IMR-90 (cell line): ENCODE measurements around the gene DENND1A. TPM values are rescaled to one million over a fixed set of nuclear protein-coding genes. Genes with fewer than 3 reads are reported as not detected.

Source experiments
- ATAC-seq: fragments of 200-7000 bp; cut with Tn5 transposase; 2 replicates; pipeline ENCODE4 v1.9.1; 2020; ENCODE audit warnings: low read depth, mild to moderate bottlenecking, moderate library complexity
- BruUV-seq: library from RNA; stranded (reverse); fragments of 400-500 nt; replicated peaks from 2 replicates; lab custom pipeline; 2021; lab: Mats Ljungman, UMichigan
- CTCF ChIA-PET: fragments of 300-600 bp; formaldehyde crosslinking; extraction: SDS; loops from one replicate; lab custom pipeline; 2021; ENCODE audit warnings: antibody characterized with exemption; lab: Yijun Ruan, JAX
- POLR2A ChIA-PET: fragments of 300-600 bp; sonication (Branson Sonifier 250); formaldehyde crosslinking; loops from one replicate; lab custom pipeline; 2022; ENCODE audit warnings: antibody characterized with exemption; ENCODE audit not compliant: unreplicated experiment; lab: Charles Lee
- DNase-seq: peaks from one replicate; pipeline ENCODE4 v3.0.0; 2013
- H2AFZ ChIP-seq: replicated peaks from 2 replicates; pipeline ENCODE3; 2013; ENCODE audit warnings: low read length, mild to moderate bottlenecking; ENCODE audit not compliant: poor library complexity
- H2AK5ac ChIP-seq: 2 replicates; pipeline ENCODE4 v1.6.1; 2013; ENCODE audit warnings: low read depth, low read length, inconsistent platforms
- H2AK9ac ChIP-seq: replicated peaks from 2 replicates; pipeline ENCODE3; 2013; ENCODE audit warnings: mild to moderate bottlenecking, low read depth, low read length, moderate library complexity; ENCODE audit not compliant: poor library complexity
- H2BK120ac ChIP-seq: 2 replicates; pipeline ENCODE4 v1.6.1; 2013; ENCODE audit warnings: low read depth, low read length, inconsistent platforms
- H2BK15ac ChIP-seq: 3 replicates; pipeline ENCODE4 v1.6.1; 2013; ENCODE audit warnings: low read depth, low read length, inconsistent platforms
- H2BK20ac ChIP-seq: 2 replicates; pipeline ENCODE4 v1.6.1; 2013; ENCODE audit warnings: low read depth, mild to moderate bottlenecking, inconsistent platforms, low read length, moderate library complexity
- H2BK5ac ChIP-seq: 2 replicates; pipeline ENCODE4 v1.6.1; 2013; ENCODE audit warnings: mild to moderate bottlenecking, low read depth, low read length, inconsistent platforms; ENCODE audit not compliant: poor library complexity, severe bottlenecking
- H3K14ac ChIP-seq: replicated peaks from 2 replicates; pipeline ENCODE4 v1.6.1; 2013; ENCODE audit warnings: low read depth, low read length, inconsistent platforms
- H3K18ac ChIP-seq: 2 replicates; pipeline ENCODE4 v1.6.1; 2013; ENCODE audit warnings: low read depth, low read length, control low read depth
- H3K23ac ChIP-seq: 2 replicates; pipeline ENCODE4 v1.6.1; 2013; ENCODE audit warnings: low read depth, low read length, inconsistent platforms
- H3K27ac ChIP-seq: 2 replicates; pipeline ENCODE4 v1.5.1; 2013; ENCODE audit warnings: mild to moderate bottlenecking, control low read depth, low read length; ENCODE audit not compliant: insufficient read depth
- H3K27me3 ChIP-seq: 2 replicates; pipeline ENCODE4 v1.6.1; 2013; ENCODE audit warnings: low read length; ENCODE audit not compliant: control insufficient read depth, insufficient read depth
- H3K36me3 ChIP-seq: 2 replicates; pipeline ENCODE4 v1.6.1; 2013; ENCODE audit warnings: low read length, mixed read lengths; ENCODE audit not compliant: control insufficient read depth, insufficient read depth
- H3K4ac ChIP-seq: 2 replicates; pipeline ENCODE4 v1.6.1; 2013; ENCODE audit warnings: low read depth, low read length, inconsistent platforms
- H3K4me1 ChIP-seq: 2 replicates; pipeline ENCODE4 v1.6.1; 2013; ENCODE audit warnings: low read length, mixed read lengths; ENCODE audit not compliant: control insufficient read depth, insufficient read depth
- H3K4me2 ChIP-seq: 2 replicates; pipeline ENCODE4 v1.6.1; 2013; ENCODE audit warnings: low read depth, mild to moderate bottlenecking, control low read depth, low read length, moderate library complexity
- H3K4me3 ChIP-seq: 2 replicates; pipeline ENCODE4 v1.5.1; 2013; ENCODE audit warnings: low read depth, mild to moderate bottlenecking, control low read depth, low read length, moderate library complexity; ENCODE audit not compliant: insufficient read depth
- H3K56ac ChIP-seq: 2 replicates; pipeline ENCODE4 v1.6.1; 2013; ENCODE audit warnings: low read length, inconsistent platforms; ENCODE audit not compliant: insufficient read depth; ENCODE audit errors: extremely low read depth
- H3K79me1 ChIP-seq, 2 experiments: 2 replicates each; pipeline ENCODE4 v1.6.1; 2013; ENCODE audit warnings: low read length in 2 of 2, inconsistent platforms in 1 of 2, low read depth in 1 of 2
- H3K9ac ChIP-seq: 2 replicates; pipeline ENCODE4 v1.6.1; 2013; ENCODE audit warnings: low read depth, low read length, control low read depth
- H3K9me1 ChIP-seq: 2 replicates; pipeline ENCODE4 v1.6.1; 2013; ENCODE audit warnings: low read length, inconsistent platforms; ENCODE audit not compliant: insufficient read depth
- H3K9me3 ChIP-seq: 2 replicates; pipeline ENCODE4 v1.6.1; 2013; ENCODE audit warnings: low read length; ENCODE audit not compliant: control insufficient read depth, insufficient read depth
- H4K20me1 ChIP-seq: 2 replicates; pipeline ENCODE4 v1.6.1; 2013; ENCODE audit warnings: low read length, inconsistent platforms; ENCODE audit not compliant: insufficient read depth
- H4K5ac ChIP-seq: 2 replicates; pipeline ENCODE4 v1.6.1; 2013; ENCODE audit warnings: mild to moderate bottlenecking, low read depth, low read length, control low read depth
- H4K8ac ChIP-seq, 2 experiments: 2 replicates each; pipeline ENCODE4 v1.6.1; 2013; ENCODE audit warnings: low read depth in 2 of 2, low read length in 2 of 2, control low read depth in 1 of 2, inconsistent platforms in 1 of 2
- H4K91ac ChIP-seq: 2 replicates; pipeline ENCODE4 v1.6.1; 2013; ENCODE audit warnings: low read depth, low read length, inconsistent platforms; ENCODE audit not compliant: insufficient read depth
- BHLHE40 ChIP-seq: fragments of 150-350 bp; IDR thresholded peaks from 2 replicates; pipeline ENCODE4 v1.6.1; 2016; ENCODE audit warnings: mild to moderate bottlenecking, low read depth, low read length
- CEBPB ChIP-seq: IDR thresholded peaks from 2 replicates; pipeline ENCODE4 v1.6.1; 2012; ENCODE audit warnings: low read depth, low read length, improper control_type of control experiment
- MAFK ChIP-seq: IDR thresholded peaks from 2 replicates; pipeline ENCODE4 v1.6.1; 2012; ENCODE audit warnings: low read depth, low read length, improper control_type of control experiment
- NFE2L2 ChIP-seq: fragments of 150-350 bp; IDR thresholded peaks from 2 replicates; pipeline ENCODE4 v1.6.1; 2016; ENCODE audit warnings: low read depth, mild to moderate bottlenecking, low read length
- POLR2A ChIP-seq: IDR thresholded peaks from 2 replicates; pipeline ENCODE4 v1.6.1; 2012; ENCODE audit warnings: mild to moderate bottlenecking, low read depth, low read length
- RCOR1 ChIP-seq: IDR thresholded peaks from 2 replicates; pipeline ENCODE4 v1.6.1; 2012; ENCODE audit warnings: mild to moderate bottlenecking, low read length, improper control_type of control experiment; ENCODE audit not compliant: insufficient replicate concordance
- RFX5 ChIP-seq: IDR thresholded peaks from 2 replicates; pipeline ENCODE4 v1.8.0; 2012; ENCODE audit warnings: low read depth, mild to moderate bottlenecking, low read length, moderate library complexity
- SMC3 ChIP-seq: fragments of 150-350 bp; IDR thresholded peaks from 2 replicates; pipeline ENCODE4 v1.6.1; 2016; ENCODE audit warnings: low read depth, mild to moderate bottlenecking, antibody characterized with exemption, low read length, moderate library complexity
- USF2 ChIP-seq: fragments of 150-350 bp; IDR thresholded peaks from 2 replicates; pipeline ENCODE4 v1.6.1; 2017; ENCODE audit warnings: mild to moderate bottlenecking, antibody characterized with exemption, low read length, low read depth
- WGBS, 2 experiments: methylation state at CpG; one replicate each; pipeline versions ENCODE4 v1.1.5 to v1.1.7; 2013; ENCODE audit warnings: missing lambda C conversion rate in 2 of 2; ENCODE audit not compliant: insufficient read length in 1 of 2; ENCODE audit errors: extremely low coverage in 2 of 2; 5-methylcytosine and 5-hydroxymethylcytosine counted together
- dilution Hi-C: fragments of 300-500 bp; cut with HindIII; formaldehyde crosslinking; loops from one replicate; pipeline ENCODE4 v1.14.3; 2018; ENCODE audit warnings: low sequenced_read_pairs; ENCODE audit not compliant: unreplicated experiment
- in situ Hi-C: fragments of 300-500 bp; cut with MboI; formaldehyde crosslinking; loops from 3 replicates; pipeline ENCODE4 v1.14.3; 2019; ENCODE audit warnings: low sequenced_read_pairs, inconsistent platforms, mixed read lengths
- intact Hi-C: fragments of 100-400 bp; cut with micrococcal nuclease; formaldehyde crosslinking; loops from 2 replicates; pipeline ENCODE4 v1.10.0; 2022
- polyA plus RNA-seq, 3 experiments: library from polyadenylated mRNA; depleted of rRNA; stranded (reverse); fragments of >200 nt; gene quantifications; 2 replicates each; pipeline ENCODE4 v1.2.3, GENCODE V29; 2012; ENCODE audit warnings: low replicate concordance in 1 of 3
- total RNA-seq: library from RNA; depleted of rRNA; stranded (reverse); fragments of >200 nt; gene quantifications from 2 replicates; pipeline ENCODE4 v1.2.3, GENCODE V29; 2012

Gene DENND1A
- total and polyA plus RNA-seq, 2 of the 4 experiments (the other 2 are of a cell fraction), result 21.4 to 27.6 TPM

- Histone ChIP-seq H3K79me1 (no peaks in the 10 kb centered on the region), H3K18ac (no peak overlapping the region), H4K20me1 (0 out of 2 replicates have a peak, but pooled peaks cover 3% of the 10 kb centered on the region), H4K91ac (no peak overlapping the region), H2AK9ac (no peak overlapping the region), H3K27ac (no peak overlapping the region), H3K9me3 (no peaks in the 10 kb centered on the region), H3K14ac (no peak overlapping the region), H2BK15ac (no peak overlapping the region), H3K4me2 (no peak overlapping the region), H3K23ac (no peak overlapping the region), H2BK20ac (no peak overlapping the region), H2AFZ (no peak overlapping the region), H3K36me3 (no peaks in the 10 kb centered on the region), H3K27me3 (no peaks in the 10 kb centered on the region), H2BK5ac (no peak overlapping the region), H2BK120ac (no peak overlapping the region), H4K5ac (no peak overlapping the region), H3K56ac (no peak overlapping the region), H3K9me1 (no peaks in the 10 kb centered on the region), H2AK5ac (no peak overlapping the region), H3K9ac (no peak overlapping the region), H3K4ac (no peak overlapping the region), H3K4me1 (no peaks in the 10 kb centered on the region), H3K4me3 (no peak overlapping the region), H4K8ac (no peak overlapping the region)
- in situ Hi-C loops (no loop called here), intact Hi-C loops (no loop called here), dilution Hi-C loops (no loop called here)
- DNase-seq (no peak), ATAC-seq (no peak)
- no peak for TF ChIP-seq RFX5
- TF ChIP-seq NFE2L2, result no peak
- no peak for TF ChIP-seq MAFK
- no peak for TF ChIP-seq SMC3
- no peak for TF ChIP-seq POLR2A
- TF ChIP-seq RCOR1, result no peak
- no peak for TF ChIP-seq BHLHE40
- TF ChIP-seq USF2, result no peak
- TF ChIP-seq CEBPB, result no peak
- CTCF ChIA-PET, result no interaction called here
- no TSS peak for BruUV-seq
- POLR2A ChIA-PET, result no interaction called here
- no CpG with 5 or more reads among the region's 5 CpGs for WGBS, 2 experiments
Observed at GRCh38 chr9:123550797-123551196, 379.1 kb downstream of the DENND1A start.
